ENCODE data around the gene LARGE1. TPM values are rescaled to one million over a fixed set of nuclear protein-coding genes. Genes with fewer than 3 reads are reported as not detected.

Gene LARGE1
- total RNA-seq, 1 donor from 2014 or later: 29.5 TPM

- no peak for DNase-seq (ENCODE audit: extremely low spot score in 2 of 2)
- H3K4me3 ChIP-seq: no peak overlapping the region
- H3K36me3 ChIP-seq: no peaks in the 10 kb centered on the region
- no peaks in the 10 kb centered on the region for H3K9me3 ChIP-seq
- intact Hi-C loops (cut with DNase I): no loop called here
- TF ChIP-seq POLR2A (IDR thresholded peaks at IDR 0.05): no peak
- TF ChIP-seq CTCF (IDR thresholded peaks at IDR 0.05): no peak
- no peak for TF ChIP-seq POLR2AphosphoS5 (IDR thresholded peaks at IDR 0.05; ENCODE audit: insufficient read depth in 1 of 2, low read depth in 1 of 2)
- no peak overlapping the region for H3K27ac ChIP-seq
- peaks cover 31% of the 10 kb centered on the region for H3K4me1 ChIP-seq
- H3K27me3 ChIP-seq: no peaks in the 10 kb centered on the region
Measured at GRCh38 chr22:33875316-33875715, 45.0 kb downstream of the LARGE1 start.

GRCh38 chr22:33874206-33874605, 46.1 kb downstream of the LARGE1 start:
- no peaks in the 10 kb centered on the region for H3K36me3 ChIP-seq
- H3K27me3 ChIP-seq: no peaks in the 10 kb centered on the region
- H3K27ac ChIP-seq: peak overlapping the region; percentile 52
- no peak for TF ChIP-seq POLR2A (IDR thresholded peaks at IDR 0.05)
- no peak overlapping the region for H3K4me3 ChIP-seq
- DNase-seq (ENCODE audit: extremely low spot score in 2 of 2): no peak
- intact Hi-C loops (cut with DNase I): no loop called here
- H3K4me1 ChIP-seq: peaks cover 31% of the 10 kb centered on the region
- no peaks in the 10 kb centered on the region for H3K9me3 ChIP-seq

GRCh38 chr22:33873666-33874065, 46.6 kb downstream of the LARGE1 start:
- no peaks in the 10 kb centered on the region for H3K36me3 ChIP-seq
- peak overlapping the region; percentile 52 for H3K27ac ChIP-seq
- no peak for TF ChIP-seq POLR2AphosphoS5 (IDR thresholded peaks at IDR 0.05; ENCODE audit: insufficient read depth in 1 of 2, low read depth in 1 of 2)
- no peak for TF ChIP-seq CTCF (IDR thresholded peaks at IDR 0.05)
- no peak for TF ChIP-seq POLR2A (IDR thresholded peaks at IDR 0.05)
- no peaks in the 10 kb centered on the region for H3K27me3 ChIP-seq
- no peaks in the 10 kb centered on the region for H3K9me3 ChIP-seq
- peaks cover 31% of the 10 kb centered on the region for H3K4me1 ChIP-seq
- no peak for DNase-seq (ENCODE audit: extremely low spot score in 2 of 2)
- intact Hi-C loops (cut with DNase I): no loop called here
- no peak overlapping the region for H3K4me3 ChIP-seq

- Histone ChIP-seq H3K36me3 (no peaks in the 10 kb centered on the region), H3K4me1 (peaks cover 31% of the 10 kb centered on the region), H3K27me3 (no peaks in the 10 kb centered on the region), H3K4me3 (no peak overlapping the region), H3K27ac (peak overlapping the region; percentile 52), H3K9me3 (no peaks in the 10 kb centered on the region)
- TF ChIP-seq CTCF (IDR thresholded peaks at IDR 0.05): no peak
- no peak for TF ChIP-seq POLR2A (IDR thresholded peaks at IDR 0.05)
- TF ChIP-seq POLR2AphosphoS5 (IDR thresholded peaks at IDR 0.05; ENCODE audit: insufficient read depth in 1 of 2, low read depth in 1 of 2): no peak
- DNase-seq (ENCODE audit: extremely low spot score in 2 of 2): no peak
- intact Hi-C loops (cut with DNase I): no loop called here
Measured at GRCh38 chr22:33873186-33873585, 47.1 kb downstream of the LARGE1 start.

GRCh38 chr22:33871935-33872334, 48.3 kb downstream of the LARGE1 start:
- intact Hi-C loops (cut with DNase I): no loop called here
- peaks cover 43% of the 10 kb centered on the region for H3K4me1 ChIP-seq
- no peak overlapping the region for H3K27ac ChIP-seq
- TF ChIP-seq POLR2AphosphoS5 (IDR thresholded peaks at IDR 0.05; ENCODE audit: insufficient read depth in 1 of 2, low read depth in 1 of 2) (no peak), POLR2A (IDR thresholded peaks at IDR 0.05) (no peak), CTCF (IDR thresholded peaks at IDR 0.05) (no peak)
- no peaks in the 10 kb centered on the region for H3K27me3 ChIP-seq
- no peak overlapping the region for H3K4me3 ChIP-seq
- no peak for DNase-seq (ENCODE audit: extremely low spot score in 2 of 2)
- H3K36me3 ChIP-seq: no peaks in the 10 kb centered on the region
- no peaks in the 10 kb centered on the region for H3K9me3 ChIP-seq

- Histone ChIP-seq H3K9me3 (no peaks in the 10 kb centered on the region), H3K27me3 (no peaks in the 10 kb centered on the region), H3K4me1 (peaks cover 38% of the 10 kb centered on the region), H3K4me3 (no peak overlapping the region), H3K27ac (peak overlapping the region; percentile 60), H3K36me3 (no peaks in the 10 kb centered on the region)
- TF ChIP-seq CTCF (IDR thresholded peaks at IDR 0.05): no peak
- TF ChIP-seq POLR2A (IDR thresholded peaks at IDR 0.05): no peak
- TF ChIP-seq POLR2AphosphoS5 (IDR thresholded peaks at IDR 0.05; ENCODE audit: insufficient read depth in 1 of 2, low read depth in 1 of 2): no peak
- intact Hi-C loops (cut with DNase I): no loop called here
- DNase-seq (ENCODE audit: extremely low spot score in 2 of 2): no peak
Measured at GRCh38 chr22:33869946-33870345, 50.3 kb downstream of the LARGE1 start.
